ES-I3 (cell line): ENCODE data around the gene CEBPB.

ENCODE experiments used
- H3K36me3 ChIP-seq: 2 replicates; pipeline ENCODE4 v1.6.1; 2013; ENCODE audit warnings: mild to moderate bottlenecking, low read length, control low read depth, moderate library complexity; ENCODE audit not compliant: insufficient read depth
- H3K4me1 ChIP-seq: 2 replicates; pipeline ENCODE4 v1.6.1; 2013; ENCODE audit warnings: mild to moderate bottlenecking, control low read depth, low read length; ENCODE audit not compliant: insufficient read depth
- H3K9ac ChIP-seq: 2 replicates; pipeline ENCODE4 v1.6.1; 2013; ENCODE audit warnings: low read depth, mild to moderate bottlenecking, low read length, moderate library complexity
- H3K9me3 ChIP-seq: 2 replicates; pipeline ENCODE4 v1.6.1; 2013; ENCODE audit warnings: mild to moderate bottlenecking, low read length, moderate library complexity; ENCODE audit not compliant: control insufficient read depth, insufficient read depth

The CEBPB gene

DNA sequence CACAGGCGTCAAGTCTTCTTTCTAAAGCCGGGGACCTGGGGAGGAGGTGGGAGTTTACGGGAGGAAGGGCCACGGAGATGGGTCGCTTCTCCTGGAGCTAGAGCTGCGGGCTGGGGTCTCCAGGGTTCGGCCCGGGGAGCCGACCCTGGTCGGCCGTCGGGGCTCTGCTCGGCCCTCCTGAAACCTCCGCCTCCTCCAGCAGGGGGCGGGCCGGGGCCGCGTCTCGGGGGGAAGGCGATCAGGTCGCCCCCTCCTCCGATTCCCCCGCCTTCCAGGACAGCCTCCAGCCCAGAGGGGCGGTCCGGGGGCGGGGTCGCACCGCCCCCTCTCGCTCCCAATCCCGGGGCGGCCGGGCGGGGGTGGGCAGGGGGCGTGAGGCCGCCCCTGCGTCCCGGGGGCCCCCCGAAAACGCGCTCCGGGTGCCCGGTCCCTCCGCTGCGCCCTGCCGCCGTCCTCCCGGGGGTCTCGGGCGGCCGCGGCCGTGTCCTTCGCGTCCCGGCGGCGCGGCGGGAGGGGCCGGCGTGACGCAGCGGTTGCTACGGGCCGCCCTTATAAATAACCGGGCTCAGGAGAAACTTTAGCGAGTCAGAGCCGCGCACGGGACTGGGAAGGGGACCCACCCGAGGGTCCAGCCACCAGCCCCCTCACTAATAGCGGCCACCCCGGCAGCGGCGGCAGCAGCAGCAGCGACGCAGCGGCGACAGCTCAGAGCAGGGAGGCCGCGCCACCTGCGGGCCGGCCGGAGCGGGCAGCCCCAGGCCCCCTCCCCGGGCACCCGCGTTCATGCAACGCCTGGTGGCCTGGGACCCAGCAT is at the start of gene CEBPB:
TSS of gene CEBPB (plus strand) at position 580 of the 814 bp plus-strand sequence. CDS start at position 784, 204 bp downstream.
- H3K9ac ChIP-seq = peak within 1 kb of the TSS; percentile 97

DNA sequence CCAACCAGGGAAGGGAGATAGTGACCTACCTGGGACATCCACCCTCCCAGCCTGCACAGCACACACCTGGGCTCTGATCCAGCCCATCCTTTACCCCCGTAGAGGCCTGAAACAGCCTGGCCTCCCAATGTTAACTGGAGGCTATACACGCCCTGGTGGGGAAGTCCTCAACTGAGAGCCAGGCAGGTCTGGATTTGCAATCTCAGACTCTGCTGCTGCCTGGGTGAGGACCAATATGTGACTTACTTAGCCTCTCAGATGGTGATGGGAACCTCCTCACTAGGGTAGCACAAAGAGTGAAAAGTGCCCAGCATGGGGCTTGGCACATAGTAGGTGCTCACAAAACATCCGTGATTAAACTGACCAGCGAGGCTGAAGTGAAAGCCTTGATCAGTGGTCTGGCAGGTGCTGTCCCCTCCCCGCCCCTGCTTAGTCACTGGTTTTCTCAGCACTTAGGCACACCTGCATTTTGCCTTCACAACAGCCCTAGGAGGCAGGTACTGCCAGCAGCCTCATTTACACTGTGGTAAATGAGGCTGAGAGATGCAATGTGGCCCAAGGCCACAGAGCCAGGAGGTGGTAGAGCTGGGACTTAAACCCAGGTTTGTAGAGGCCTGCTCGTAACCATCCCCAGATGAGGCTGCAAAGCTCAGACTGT is 49.5 kb upstream of the CEBPB start:
- Histone ChIP-seq H3K36me3 (peaks cover 5% of the 10 kb centered on the region; the same call in 1 of the 2 replicates), H3K4me1 (peaks cover 14% of the 10 kb centered on the region), H3K9ac (no peak overlapping the region), H3K9me3 (no peaks in the 10 kb centered on the region)

More for the DNA sequence above, at the start of gene CEBPB:
- H3K4me1 ChIP-seq = peaks cover 33% of the 10 kb centered on the region; the same call in 1 of the 2 replicates
- no peaks in the 10 kb centered on the region for H3K36me3 ChIP-seq
- no peaks in the 10 kb centered on the region for H3K9me3 ChIP-seq

DNA sequence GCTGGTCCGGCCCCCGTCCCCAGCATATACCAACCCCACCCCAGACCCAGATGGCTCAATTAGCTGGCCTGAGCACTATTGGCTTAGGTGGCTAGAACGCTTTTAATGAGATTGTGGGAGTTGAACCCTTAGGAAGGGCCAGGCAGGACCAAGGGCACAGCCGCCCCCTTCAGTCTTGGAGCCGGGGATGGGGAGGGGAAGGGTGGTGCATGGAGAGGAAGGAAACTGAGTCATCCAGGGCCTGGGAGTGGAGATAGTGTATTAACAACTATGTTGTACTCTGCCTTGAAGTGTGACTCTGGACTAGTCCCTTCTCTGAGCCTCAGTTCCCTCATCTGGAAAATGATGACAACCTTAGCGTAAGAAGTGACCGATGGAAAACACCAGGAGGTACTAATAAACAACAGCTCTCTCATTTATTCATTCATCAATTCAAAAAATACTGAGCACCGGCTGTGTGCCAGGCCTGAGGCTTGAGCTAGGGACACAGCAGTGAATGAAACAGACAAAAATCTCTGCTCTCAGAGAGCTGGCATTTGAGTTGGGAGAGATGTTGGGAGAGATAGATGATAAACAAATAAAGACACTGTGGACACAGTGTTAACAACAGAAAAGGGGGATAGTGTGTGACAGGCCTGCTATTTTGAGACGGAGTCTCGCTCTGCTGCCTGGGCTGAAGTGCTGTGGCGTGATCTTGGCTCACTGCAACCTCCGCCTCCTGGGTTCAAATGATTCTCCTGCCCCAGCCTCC is 48.6 kb upstream of the CEBPB start:
- H3K9me3 ChIP-seq = no peaks in the 10 kb centered on the region
- peaks cover 21% of the 10 kb centered on the region for H3K4me1 ChIP-seq
- H3K9ac ChIP-seq = no peak overlapping the region
- peaks cover 5% of the 10 kb centered on the region; the same call in 1 of the 2 replicates for H3K36me3 ChIP-seq

DNA sequence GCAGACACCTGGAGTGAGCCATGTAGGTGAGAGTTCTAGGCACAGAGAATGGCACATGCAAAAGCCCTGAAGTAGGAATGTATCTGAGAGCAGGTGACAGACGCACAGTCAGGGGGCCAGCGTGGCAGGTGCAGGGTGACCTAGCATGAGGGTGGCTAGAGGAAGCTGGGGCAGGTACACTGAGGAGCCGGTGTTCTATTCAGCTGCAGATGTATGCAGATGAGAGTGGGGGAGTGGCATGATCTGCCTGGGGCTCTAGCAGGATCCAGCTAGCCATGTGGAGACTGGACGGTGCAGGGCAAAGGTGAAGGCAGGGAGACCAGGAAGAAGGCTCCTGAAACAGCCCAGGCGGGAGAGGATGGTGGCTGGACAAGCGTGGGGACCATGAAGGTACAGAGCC is 47.8 kb upstream of the CEBPB start:
- Histone ChIP-seq H3K4me1 (peaks cover 28% of the 10 kb centered on the region), H3K36me3 (peaks cover 5% of the 10 kb centered on the region; the same call in 1 of the 2 replicates), H3K9me3 (no peaks in the 10 kb centered on the region), H3K9ac (no peak overlapping the region)

DNA sequence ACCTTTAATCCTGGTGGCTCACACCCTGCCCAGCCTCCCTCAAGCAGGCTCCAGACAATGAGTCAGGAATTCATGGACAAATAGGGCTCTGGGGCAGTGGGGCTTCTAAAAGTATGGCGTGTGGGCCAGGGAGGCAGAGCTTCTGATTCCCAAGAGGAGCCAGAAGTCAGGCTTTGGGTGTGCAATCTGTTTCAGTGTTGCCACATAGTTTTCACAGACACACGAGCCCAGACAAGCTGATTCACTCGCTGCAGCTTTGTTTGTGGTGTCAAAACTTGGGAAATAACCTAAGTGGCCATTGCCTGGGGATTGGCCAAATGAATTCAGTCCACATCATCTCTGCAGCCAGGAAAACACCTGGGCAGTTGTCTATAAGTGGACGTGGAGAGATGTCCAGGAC is 46.3 kb upstream of the CEBPB start:
- H3K9ac ChIP-seq = no peak overlapping the region
- H3K9me3 ChIP-seq = no peaks in the 10 kb centered on the region
- H3K4me1 ChIP-seq = peaks cover 28% of the 10 kb centered on the region
- peaks cover 11% of the 10 kb centered on the region; the same call in 1 of the 2 replicates for H3K36me3 ChIP-seq

DNA sequence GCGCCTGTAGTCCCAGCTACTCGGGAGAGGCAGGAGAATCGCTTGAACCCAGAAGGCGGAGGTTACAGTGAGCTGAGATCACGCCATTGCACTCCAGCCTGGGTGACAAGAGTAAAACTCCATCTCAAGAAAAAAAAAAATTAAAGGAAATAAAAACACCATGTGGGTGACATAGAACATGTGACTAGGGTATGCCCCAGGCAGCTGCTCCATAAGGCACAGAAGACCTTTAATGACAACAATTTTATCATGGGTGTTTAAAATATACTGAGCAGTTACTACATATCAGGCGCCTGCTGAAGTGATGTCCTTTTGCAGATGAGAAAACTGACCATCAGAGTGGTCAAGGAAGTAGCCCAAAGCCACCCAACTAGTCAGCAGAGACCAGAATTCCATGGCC is 45.1 kb upstream of the CEBPB start:
- Histone ChIP-seq H3K36me3 (peaks cover 11% of the 10 kb centered on the region; the same call in 1 of the 2 replicates), H3K9me3 (no peaks in the 10 kb centered on the region), H3K4me1 (peaks cover 28% of the 10 kb centered on the region), H3K9ac (no peak overlapping the region)

DNA sequence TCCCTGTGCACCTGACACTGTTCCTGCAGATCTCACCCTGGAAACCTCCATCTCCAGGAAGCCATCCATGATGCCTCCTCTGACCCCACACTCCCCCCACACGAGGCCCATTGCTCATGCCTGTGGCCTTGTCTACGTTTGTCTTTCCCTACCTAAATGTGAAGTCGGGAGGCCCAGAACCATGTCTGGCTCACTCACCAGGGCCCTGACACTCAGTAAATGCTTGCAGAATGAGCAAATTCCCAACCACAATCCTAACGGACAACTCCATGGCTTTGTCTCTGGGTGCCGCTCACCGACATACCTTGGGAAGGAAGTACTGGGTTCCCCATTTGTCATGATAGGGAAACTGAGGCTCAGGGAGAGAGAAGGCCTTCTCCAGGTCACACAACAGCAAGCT is 44.4 kb upstream of the CEBPB start:
- peaks cover 11% of the 10 kb centered on the region; the same call in 1 of the 2 replicates for H3K36me3 ChIP-seq
- no peak overlapping the region for H3K9ac ChIP-seq
- peaks cover 28% of the 10 kb centered on the region for H3K4me1 ChIP-seq
- no peaks in the 10 kb centered on the region for H3K9me3 ChIP-seq

DNA sequence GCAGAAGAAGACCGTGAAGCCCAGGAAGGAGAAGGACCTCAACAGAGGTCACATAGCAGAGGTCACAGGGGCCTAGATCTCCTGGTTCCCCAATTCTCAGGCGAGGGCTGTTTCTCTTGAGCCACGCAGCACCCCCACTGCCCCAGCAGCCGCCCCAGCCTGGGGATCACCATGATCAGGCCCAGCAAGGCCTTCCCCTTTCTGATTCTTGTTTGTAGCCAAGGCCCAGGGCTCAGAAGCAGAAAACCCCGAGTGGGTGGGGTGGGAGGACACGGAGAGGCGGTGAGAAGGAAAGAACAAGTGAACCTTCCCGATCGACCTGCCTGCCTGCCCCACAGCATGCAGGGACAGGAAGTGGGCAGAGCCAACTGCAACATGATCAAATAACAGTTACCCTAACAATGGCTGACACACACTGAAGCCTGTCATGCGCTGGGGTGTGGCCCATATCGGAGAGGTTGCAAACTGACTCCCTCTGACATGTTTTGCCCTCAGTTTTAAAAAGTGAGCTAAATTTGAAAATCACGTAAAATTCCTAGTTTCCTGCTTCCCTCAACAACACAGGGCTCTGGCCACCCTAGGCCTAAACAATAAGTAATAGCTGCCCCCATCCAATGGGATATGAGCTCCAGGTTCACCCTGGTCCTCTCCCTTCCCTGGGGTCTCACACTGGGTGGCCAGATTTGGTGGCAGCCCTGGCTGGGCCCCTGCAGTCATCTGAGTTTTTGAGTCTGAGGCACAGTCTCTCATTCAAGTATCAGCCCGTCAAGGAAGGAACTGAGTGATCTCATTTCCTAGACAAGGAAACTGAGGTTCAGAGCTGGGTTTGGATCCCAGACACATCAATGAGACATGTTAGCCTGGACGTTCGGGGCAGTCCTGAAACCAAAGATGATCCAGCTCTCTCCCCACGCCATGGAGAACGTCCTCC is 43.6 kb upstream of the CEBPB start:
- H3K36me3 ChIP-seq = peaks cover 8% of the 10 kb centered on the region; the same call in 1 of the 2 replicates
- H3K4me1 ChIP-seq = peaks cover 32% of the 10 kb centered on the region
- no peaks in the 10 kb centered on the region for H3K9me3 ChIP-seq
- no peak overlapping the region; the same call in 1 of the 2 replicates for H3K9ac ChIP-seq

DNA sequence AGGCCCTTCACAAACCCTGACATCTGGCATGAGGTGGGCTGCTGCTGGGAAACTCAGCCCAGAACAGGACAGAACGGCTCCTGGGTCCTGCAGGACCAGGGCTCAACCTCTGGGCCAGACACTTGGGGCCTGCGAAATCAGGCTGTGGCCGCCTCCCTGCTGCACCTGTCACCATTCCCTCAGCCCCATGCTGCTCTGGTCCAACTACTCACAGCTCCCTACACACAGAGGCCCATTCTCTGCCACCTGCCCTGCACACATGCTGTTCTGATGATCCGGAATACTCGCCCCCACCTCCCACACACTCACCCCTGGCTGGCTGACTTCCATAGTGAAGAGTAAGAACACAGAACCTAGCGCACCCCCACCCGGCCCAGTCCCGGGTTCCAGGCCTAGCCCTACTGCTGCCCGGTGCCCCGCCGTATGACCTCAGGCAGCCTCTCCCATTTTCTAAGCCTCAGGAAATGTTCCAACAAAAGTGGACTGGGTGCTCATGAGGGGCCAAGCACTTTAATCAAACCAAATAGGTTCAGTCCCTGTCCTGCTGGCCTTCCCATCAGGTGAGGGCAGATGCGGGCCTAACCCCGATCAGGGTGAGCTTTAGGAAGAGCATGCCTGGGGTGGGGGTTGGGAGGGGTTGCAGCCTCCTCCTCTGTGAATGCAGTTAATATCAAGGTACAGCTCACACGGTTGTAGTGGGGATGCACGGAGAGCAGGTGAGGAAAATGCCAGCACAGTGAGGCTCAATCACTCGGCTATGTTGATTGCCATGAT is 41.0 kb upstream of the CEBPB start:
- no peaks in the 10 kb centered on the region for H3K9me3 ChIP-seq
- H3K36me3 ChIP-seq = peaks cover 8% of the 10 kb centered on the region; the same call in 1 of the 2 replicates
- no peak overlapping the region for H3K9ac ChIP-seq
- H3K4me1 ChIP-seq = peaks cover 25% of the 10 kb centered on the region; the same call in 1 of the 2 replicates

DNA sequence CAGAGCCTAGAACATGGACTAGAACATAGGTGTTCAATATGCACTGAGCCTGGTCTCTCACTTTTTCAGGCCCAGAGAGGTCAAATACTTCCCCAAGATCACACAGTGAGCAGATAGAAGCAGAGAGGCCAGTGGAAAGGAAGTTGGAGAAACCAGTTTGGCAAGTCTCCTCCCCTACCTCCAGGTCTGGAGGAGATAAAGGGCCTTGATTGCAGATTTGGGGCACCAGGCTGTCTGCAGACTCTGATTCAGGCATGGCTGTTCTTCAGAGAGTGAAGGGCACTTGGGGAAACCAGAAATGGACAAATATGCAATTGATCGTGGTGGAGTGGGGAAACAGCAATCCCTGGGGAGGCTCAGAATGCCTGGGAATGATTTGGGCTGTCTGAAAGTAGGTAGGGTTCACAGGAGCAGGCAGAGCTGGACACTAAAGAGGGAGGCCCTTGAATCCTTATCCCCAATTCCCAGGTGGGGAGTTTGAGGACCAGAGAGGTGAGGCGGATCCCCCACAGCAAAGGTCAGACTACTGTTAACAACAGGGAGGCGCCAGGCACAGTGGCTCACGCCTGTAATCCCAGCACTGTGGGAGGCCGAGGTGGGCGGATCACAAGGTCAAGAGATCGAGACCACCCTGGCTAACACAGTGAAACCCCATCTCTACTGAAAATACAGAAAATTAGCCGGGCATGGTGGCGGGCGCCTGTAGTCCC is 39.4 kb upstream of the CEBPB start:
- Histone ChIP-seq H3K9ac (no peak overlapping the region), H3K9me3 (no peaks in the 10 kb centered on the region), H3K36me3 (peaks cover 8% of the 10 kb centered on the region; the same call in 1 of the 2 replicates), H3K4me1 (peaks cover 25% of the 10 kb centered on the region; the same call in 1 of the 2 replicates)

DNA sequence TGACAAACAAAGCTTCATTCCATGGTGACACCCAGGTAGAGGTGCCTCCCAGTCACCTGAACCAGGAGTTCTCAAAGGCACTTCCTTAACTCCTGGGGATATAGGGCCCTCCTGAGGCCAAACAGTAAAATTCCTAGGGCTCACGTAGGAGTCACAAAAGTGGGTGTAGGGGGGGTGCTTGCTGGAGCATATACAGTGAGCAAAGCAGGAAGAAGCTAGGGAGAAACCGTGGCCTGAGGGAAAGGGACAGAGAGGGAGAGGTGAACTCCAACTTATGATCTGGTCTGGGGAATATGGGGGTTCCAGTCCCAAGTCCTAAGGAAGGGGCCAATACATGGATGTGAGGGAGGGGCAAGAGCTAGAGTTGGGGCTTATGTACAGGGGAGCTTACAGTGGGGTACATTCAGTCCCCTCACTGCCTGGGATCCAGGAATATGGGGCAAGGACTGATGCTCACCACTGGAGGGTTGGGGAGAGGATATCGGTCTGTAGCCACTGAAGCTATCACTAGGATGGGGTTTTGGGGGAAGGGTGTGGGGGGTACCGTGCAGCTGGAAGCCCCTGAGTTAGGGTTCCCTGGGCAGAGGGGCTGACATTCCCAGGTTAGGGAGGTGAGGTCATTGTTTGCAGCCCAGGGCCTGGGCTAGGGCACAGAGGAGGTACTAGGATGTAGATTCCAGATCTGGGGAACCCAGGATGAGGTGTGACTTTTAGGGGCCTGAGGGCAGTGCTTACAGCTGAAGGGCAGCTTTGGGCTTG is 38.1 kb upstream of the CEBPB start:
- H3K4me1 ChIP-seq = peaks cover 12% of the 10 kb centered on the region; the same call in 1 of the 2 replicates
- peaks cover 8% of the 10 kb centered on the region; the same call in 1 of the 2 replicates for H3K36me3 ChIP-seq
- H3K9ac ChIP-seq = peak overlapping the region; percentile 71
- no peaks in the 10 kb centered on the region for H3K9me3 ChIP-seq

DNA sequence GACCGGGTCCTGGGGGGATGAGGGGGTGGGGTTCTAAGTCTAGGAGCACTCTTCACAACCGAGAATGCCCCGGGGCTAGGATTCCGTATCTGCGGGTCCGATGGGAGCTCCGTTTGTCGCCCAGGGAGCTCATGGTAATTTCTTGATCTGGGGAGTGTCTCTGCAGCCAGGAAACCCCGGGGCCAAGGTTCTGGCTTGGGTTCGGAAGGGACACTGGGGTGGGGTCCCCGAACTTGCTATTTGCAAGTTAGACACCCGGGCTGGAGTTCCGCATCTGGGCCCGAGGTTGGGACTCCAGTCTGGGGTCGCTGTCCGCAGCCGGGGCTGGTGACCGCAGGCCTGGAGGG is 37.5 kb upstream of the CEBPB start:
- Histone ChIP-seq H3K9ac (peak overlapping the region; percentile 71), H3K4me1 (0 out of 2 replicates have a peak, but pooled peaks cover 11% of the 10 kb centered on the region), H3K9me3 (no peaks in the 10 kb centered on the region), H3K36me3 (peaks cover 6% of the 10 kb centered on the region; the same call in 1 of the 2 replicates)
